H9 (cell line): Measurements from ENCODE around the gene NKAIN2. TPM values are rescaled to one million over a fixed set of nuclear protein-coding genes. Genes with fewer than 3 reads are reported as not detected.

Experiments
- DNase-seq: peaks from one replicate; pipeline ENCODE4 v3.0.0-alpha.2; 2017
- H2AFZ ChIP-seq: one replicate; pipeline ENCODE4 v1.6.1; 2013; ENCODE audit warnings: mild to moderate bottlenecking, low read length, control low read depth, moderate library complexity
- H2AK5ac ChIP-seq: 2 replicates; pipeline ENCODE4 v1.6.1; 2013; ENCODE audit warnings: low read length, control low read depth, mixed read lengths; ENCODE audit not compliant: insufficient read length
- H2BK120ac ChIP-seq: one replicate; pipeline ENCODE4 v1.6.1; 2013; ENCODE audit warnings: low read depth, mild to moderate bottlenecking, low read length, control low read depth, inconsistent platforms; ENCODE audit not compliant: poor library complexity, severe bottlenecking
- H2BK12ac ChIP-seq: 2 replicates; pipeline ENCODE4 v1.6.1; 2013; ENCODE audit warnings: low read length, control low read depth, mixed read lengths, low read depth; ENCODE audit not compliant: insufficient read length
- H2BK15ac ChIP-seq: 2 replicates; pipeline ENCODE4 v1.6.1; 2013; ENCODE audit warnings: low read depth, low read length, control low read depth
- H2BK20ac ChIP-seq: one replicate; pipeline ENCODE4 v1.6.1; 2013; ENCODE audit warnings: low read depth, mild to moderate bottlenecking, low read length, control low read depth, inconsistent platforms; ENCODE audit not compliant: poor library complexity, severe bottlenecking
- H2BK5ac ChIP-seq: 2 replicates; pipeline ENCODE4 v1.6.1; 2013; ENCODE audit warnings: low read length, control low read depth, mixed read lengths; ENCODE audit not compliant: insufficient read length
- H3K14ac ChIP-seq: 2 replicates; pipeline ENCODE4 v1.6.1; 2013; ENCODE audit warnings: low read length, control low read depth; ENCODE audit not compliant: insufficient read depth
- H3K18ac ChIP-seq: 2 replicates; pipeline ENCODE4 v1.6.1; 2013; ENCODE audit warnings: low read depth, mild to moderate bottlenecking, mixed read lengths, low read length, control low read depth; ENCODE audit not compliant: insufficient read length
- H3K23ac ChIP-seq: 2 replicates; pipeline ENCODE4 v1.6.1; 2013; ENCODE audit warnings: low read length, control low read depth, mixed read lengths, low read depth; ENCODE audit not compliant: insufficient read length
- H3K23me2 ChIP-seq: 2 replicates; pipeline ENCODE4 v1.6.1; 2013; ENCODE audit warnings: low read depth, mild to moderate bottlenecking, mixed read lengths, low read length, control low read depth; ENCODE audit not compliant: insufficient read length, poor library complexity, severe bottlenecking
- H3K27ac ChIP-seq: 2 replicates; pipeline ENCODE4 v1.5.1; 2013; ENCODE audit warnings: low read length, control low read depth, mixed read lengths, low read depth; ENCODE audit not compliant: insufficient read length
- H3K27me3 ChIP-seq: 2 replicates; pipeline ENCODE4 v1.6.1; 2013; ENCODE audit warnings: low read length, control low read depth, inconsistent platforms; ENCODE audit not compliant: insufficient read depth
- H3K4ac ChIP-seq: 2 replicates; pipeline ENCODE4 v1.6.1; 2013; ENCODE audit warnings: low read depth, mild to moderate bottlenecking, control low read depth, inconsistent platforms, low read length, moderate library complexity
- H3K4me1 ChIP-seq: 2 replicates; pipeline ENCODE4 v1.6.1; 2013; ENCODE audit warnings: low read length, control low read depth, inconsistent platforms; ENCODE audit not compliant: insufficient read depth
- H3K4me2 ChIP-seq: 2 replicates; pipeline ENCODE4 v1.6.1; 2013; ENCODE audit warnings: low read length, control low read depth, mixed read lengths; ENCODE audit not compliant: insufficient read length, insufficient read depth
- H3K56ac ChIP-seq: 2 replicates; pipeline ENCODE4 v1.6.1; 2013; ENCODE audit warnings: low read depth, mild to moderate bottlenecking, mixed read lengths, low read length, control low read depth; ENCODE audit not compliant: insufficient read length
- H3K79me1 ChIP-seq: 2 replicates; pipeline ENCODE4 v1.6.1; 2013; ENCODE audit warnings: low read depth, mild to moderate bottlenecking, moderate library complexity, low read length, control low read depth, inconsistent platforms; ENCODE audit not compliant: insufficient read depth, poor library complexity, severe bottlenecking
- H3K79me2 ChIP-seq: 2 replicates; pipeline ENCODE4 v1.6.1; 2013; ENCODE audit warnings: low read length, control low read depth, inconsistent platforms; ENCODE audit not compliant: insufficient read depth
- H3K9ac ChIP-seq: 2 replicates; pipeline ENCODE4 v1.6.1; 2013; ENCODE audit warnings: low read length, control low read depth, mixed read lengths; ENCODE audit not compliant: insufficient read length; ENCODE audit errors: extremely low read depth
- H3K9me3 ChIP-seq: one replicate; pipeline ENCODE4 v1.6.1; 2013; ENCODE audit warnings: low read depth, low read length, inconsistent platforms; ENCODE audit not compliant: control insufficient read depth
- H3T11ph ChIP-seq: one replicate; pipeline ENCODE4 v1.6.1; 2013; ENCODE audit warnings: mild to moderate bottlenecking, low read length, control low read depth, inconsistent platforms
- H4K20me1 ChIP-seq: one replicate; pipeline ENCODE4 v1.6.1; 2013; ENCODE audit not compliant: control insufficient read depth, insufficient read length, insufficient read depth
- H4K5ac ChIP-seq: 2 replicates; pipeline ENCODE4 v1.6.1; 2013; ENCODE audit warnings: low read depth, mild to moderate bottlenecking, mixed read lengths, low read length, control low read depth; ENCODE audit not compliant: insufficient read length
- H4K8ac ChIP-seq: replicated peaks from 2 replicates; pipeline ENCODE4 v1.6.1; 2013; ENCODE audit warnings: low read length, control low read depth, mixed read lengths, low read depth; ENCODE audit not compliant: insufficient read length
- H4K91ac ChIP-seq: 2 replicates; pipeline ENCODE4 v1.6.1; 2013; ENCODE audit warnings: low read depth, mild to moderate bottlenecking, moderate library complexity, mixed read lengths, low read length, control low read depth; ENCODE audit not compliant: insufficient read length
- H3K27ac Mint-ChIP-seq, 3 experiments: 2 replicates in 2 of 3; 3 replicates in 1 of 3; pipeline ENCODE4 v1.8.0; 2020 to 2021; ENCODE audit warnings: mixed read lengths in 3 of 3, mild to moderate bottlenecking in 1 of 3, moderate library complexity in 1 of 3
- H3K27me3 Mint-ChIP-seq: 2 replicates; pipeline ENCODE4 v1.8.0; 2021; ENCODE audit warnings: low read depth, mild to moderate bottlenecking, moderate library complexity, mixed read lengths
- H3K36me3 Mint-ChIP-seq, 3 experiments: 2 replicates in 2 of 3; 3 replicates in 1 of 3; pipeline ENCODE4 v1.8.0; 2020 to 2021; ENCODE audit warnings: low read depth in 3 of 3, mixed read lengths in 3 of 3; ENCODE audit not compliant: insufficient read depth in 1 of 3
- H3K4me1 Mint-ChIP-seq, 2 experiments: 2 replicates each; pipeline ENCODE4 v1.8.0; 2020; ENCODE audit warnings: mixed read lengths in 2 of 2
- H3K4me3 Mint-ChIP-seq, 2 experiments: 2 replicates in 1 of 2; 3 replicates in 1 of 2; pipeline ENCODE4 v1.8.0; 2020 to 2021; ENCODE audit warnings: mild to moderate bottlenecking in 2 of 2, mixed read lengths in 2 of 2, moderate library complexity in 1 of 2
- H3K9me3 Mint-ChIP-seq, 2 experiments: 2 replicates in 1 of 2; 3 replicates in 1 of 2; pipeline ENCODE4 v1.8.0; 2020; ENCODE audit warnings: mild to moderate bottlenecking in 2 of 2, mixed read lengths in 2 of 2, moderate library complexity in 1 of 2
- CTCF ChIP-seq: fragments of 200-600 bp; sonication (generic); conservative IDR thresholded peaks from 3 replicates; pipeline ENCODE4 v1.8.0; 2021; ENCODE audit warnings: antibody characterized with exemption, mild to moderate bottlenecking
- WGBS: extraction: QIAGEN DNeasy Blood & Tissue Kit; methylation state at CpG from one replicate; pipeline ENCODE4 v1.1.7; 2013; ENCODE audit warnings: missing lambda C conversion rate, low lambda C conversion rate, mixed read lengths; ENCODE audit not compliant: insufficient read length; ENCODE audit errors: extremely low coverage; 5-methylcytosine and 5-hydroxymethylcytosine counted together
- total RNA-seq: library from RNA; stranded (reverse); gene quantifications from 2 replicates; pipeline ENCODE4 v1.2.1, GENCODE V29; 2021

The NKAIN2 gene
- total RNA-seq, 1 experiment from 2014 or later = 0.17 TPM

- no peak overlapping the region for H3K27ac ChIP-seq
- no CpG with 5 or more reads among the region's 2 CpGs for WGBS
- H3K36me3 Mint-ChIP-seq = peaks cover 3 to 6% (median 3%) of the 10 kb centered on the region in 3 experiments; a peak in 3 of 7 replicates
Observed at GRCh38 chr6:124660185-124660584, 856.5 kb downstream of the NKAIN2 start.

More at GRCh38 chr6:124660185-124660584, 856.5 kb downstream of the NKAIN2 start:
- Histone ChIP-seq H3K79me1 (no peaks in the 10 kb centered on the region), H3K4me2 (no peak overlapping the region), H3K9me3 (no peaks in the 10 kb centered on the region), H4K8ac (no peak overlapping the region), H3K18ac (no peak overlapping the region), H2AK5ac (no peak overlapping the region), H3K79me2 (no peaks in the 10 kb centered on the region), H3K56ac (no peak overlapping the region), H2AFZ (no peak overlapping the region), H2BK5ac (no peak overlapping the region), H4K5ac (no peak overlapping the region), H2BK20ac (no peak overlapping the region), H3K9ac (no peak overlapping the region), H3K23me2 (no peaks in the 10 kb centered on the region), H3K4ac (no peak overlapping the region), H3K23ac (no peak overlapping the region), H2BK120ac (no peak overlapping the region), H2BK12ac (no peak overlapping the region), H3K14ac (no peak overlapping the region), H3K27me3 (no peaks in the 10 kb centered on the region), H3K4me1 (peaks cover 7% of the 10 kb centered on the region; the same call in 1 of the 2 replicates), H2BK15ac (no peak overlapping the region), H4K91ac (no peak overlapping the region), H3T11ph (no peak overlapping the region), H4K20me1 (no peaks in the 10 kb centered on the region)
- TF ChIP-seq CTCF = no peak
- DNase-seq = no peak
- Mint-ChIP-seq H3K27me3 (no peaks in the 10 kb centered on the region), H3K4me3 (no peak overlapping the region; a peak in 1 of 5 replicates), H3K4me1 (peaks cover 8% of the 10 kb centered on the region in 2 experiments), H3K27ac (no peak overlapping the region), H3K9me3 (peaks cover 1 to 3% of the 10 kb centered on the region in 2 experiments; a peak in 1 of 5 replicates)
